CD4-positive, alpha-beta memory T cell (primary cell): Measurements from ENCODE around the gene DSG1. TPM values are rescaled to one million over a fixed set of nuclear protein-coding genes. Genes with fewer than 3 reads are reported as not detected.

Experiments used
- CTCF ChIA-PET: fragments of 350-600 bp; sonication (Branson Sonifier 250); formaldehyde crosslinking; loops from one replicate; lab custom pipeline; 2021; ENCODE audit warnings: inconsistent platforms; ENCODE audit not compliant: partially characterized antibody; lab: Charles Lee
- POLR2A ChIA-PET: fragments of 350-600 bp; sonication (Branson Sonifier 250); formaldehyde crosslinking; loops from one replicate; lab custom pipeline; 2021; ENCODE audit not compliant: partially characterized antibody; lab: Charles Lee
- DNase-seq, 5 donors: peaks; one replicate each; pipeline versions ENCODE4 v3.0.0 to v3.0.0-alpha.2; 2020 to 2022; ENCODE audit warnings: mixed read lengths in 1 of 5
- H3K27ac ChIP-seq: one replicate; pipeline ENCODE4 v1.7.0; 2013; ENCODE audit warnings: low read depth, low read length
- H3K27me3 ChIP-seq: 2 replicates; pipeline ENCODE4 v1.7.0; 2013; ENCODE audit warnings: mild to moderate bottlenecking, low read length, moderate library complexity; ENCODE audit not compliant: insufficient read depth
- H3K36me3 ChIP-seq: 2 replicates; pipeline ENCODE4 v1.7.0; 2013; ENCODE audit warnings: mild to moderate bottlenecking, low read length, moderate library complexity; ENCODE audit not compliant: insufficient read depth
- H3K4me1 ChIP-seq: 2 replicates; pipeline ENCODE4 v1.7.0; 2013; ENCODE audit warnings: mild to moderate bottlenecking, low read length, moderate library complexity; ENCODE audit not compliant: insufficient read depth
- H3K4me3 ChIP-seq, 2 donors: one replicate each; pipeline ENCODE4 v1.7.0; 2013; ENCODE audit warnings: low read length in 2 of 2, mild to moderate bottlenecking in 1 of 2
- H3K9me3 ChIP-seq, 2 donors: one replicate each; pipeline ENCODE4 v1.7.0; 2013; ENCODE audit warnings: low read length in 2 of 2, control low read depth in 1 of 2; ENCODE audit not compliant: control insufficient read depth in 1 of 2
- H3K27ac Mint-ChIP-seq, 7 donors: one replicate each; pipeline ENCODE4 v1.8.0; 2020 to 2021; ENCODE audit warnings: mixed read lengths in 7 of 7, mild to moderate bottlenecking in 6 of 7, inconsistent platforms in 3 of 7, moderate library complexity in 3 of 7
- H3K27me3 Mint-ChIP-seq, 2 donors: one replicate each; pipeline ENCODE4 v1.8.0; 2020 to 2021; ENCODE audit warnings: mixed read lengths in 2 of 2
- H3K36me3 Mint-ChIP-seq, 2 donors: one replicate each; pipeline ENCODE4 v1.8.0; 2020 to 2021; ENCODE audit warnings: mixed read lengths in 2 of 2, inconsistent platforms in 1 of 2, mild to moderate bottlenecking in 1 of 2
- H3K4me1 Mint-ChIP-seq, 4 donors: one replicate each; pipeline ENCODE4 v1.8.0; 2020 to 2021; ENCODE audit warnings: mixed read lengths in 4 of 4, mild to moderate bottlenecking in 1 of 4
- H3K4me3 Mint-ChIP-seq, 8 donors: one replicate each; pipeline ENCODE4 v1.8.0; 2020 to 2021; ENCODE audit warnings: mixed read lengths in 8 of 8, mild to moderate bottlenecking in 7 of 8, moderate library complexity in 6 of 8, inconsistent platforms in 3 of 8
- H3K9me3 Mint-ChIP-seq, 8 donors: one replicate each; pipeline ENCODE4 v1.8.0; 2020 to 2021; ENCODE audit warnings: mixed read lengths in 8 of 8, mild to moderate bottlenecking in 5 of 8, inconsistent platforms in 3 of 8, moderate library complexity in 1 of 8
- intact Hi-C: fragments of 100-400 bp; cut with micrococcal nuclease; formaldehyde crosslinking; loops from one replicate; pipeline ENCODE4 v1.15.1; 2023
- polyA plus RNA-seq, 2 donors: library from polyadenylated mRNA; unstranded; fragments of 300-500 nt; fragmentation: Illumina TruSeq; gene quantifications; one replicate each; pipeline ENCODE4 v1.2.3, GENCODE V29; 2021
- total RNA-seq, 2 experiments: library from RNA; stranded (reverse); gene quantifications; one replicate each; pipeline ENCODE4 v1.2.3, GENCODE V29; 2021

The DSG1 gene
- total and polyA plus RNA-seq, 4 experiments from 2014 or later, result not detected

DNA sequence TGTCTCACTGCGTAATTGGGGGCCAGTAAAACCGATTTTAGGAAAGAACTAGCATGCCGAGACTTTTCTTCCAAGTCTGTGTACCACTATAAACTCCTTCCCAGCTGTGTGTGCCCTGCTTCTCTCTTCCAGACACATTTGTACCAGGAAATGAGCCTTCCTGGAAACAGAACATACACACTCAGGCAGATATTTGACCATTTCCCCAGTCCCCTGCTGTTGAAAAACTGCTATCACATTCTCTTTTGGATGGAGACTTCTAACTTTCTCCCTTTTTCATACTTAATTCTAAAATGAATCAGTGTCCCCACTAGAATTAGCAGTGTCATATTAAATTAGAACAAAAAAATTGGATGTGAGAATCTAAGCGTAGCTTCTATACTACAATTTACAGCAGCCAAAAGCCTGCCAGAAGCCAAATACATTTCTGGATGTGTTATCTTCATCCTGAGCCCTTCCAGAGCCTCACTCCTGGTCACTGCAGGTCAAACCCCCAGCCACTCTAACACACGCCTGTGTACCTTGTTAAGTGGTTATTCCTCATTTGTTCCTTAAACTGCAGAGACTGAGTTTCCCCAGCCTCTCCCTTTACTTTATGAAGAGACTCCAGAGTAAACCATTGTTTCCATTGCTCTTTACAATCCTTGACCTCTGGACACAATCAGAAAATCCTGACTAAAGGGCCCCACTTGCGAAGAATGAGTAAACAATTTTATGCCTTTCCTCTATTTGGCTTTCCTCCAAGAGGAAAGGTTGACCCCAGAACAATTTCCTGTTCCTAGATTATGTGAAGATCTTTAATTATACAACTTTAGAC lies 79.0 kb downstream of the DSG1 start:
- H3K9me3 Mint-ChIP-seq, result peaks cover 0 to 4% (median 3%) of the 10 kb centered on the region in 8 donors
- no peak overlapping the region for H3K27ac ChIP-seq
- no peaks in the 10 kb centered on the region for H3K27me3 ChIP-seq
- ChIA-PET CTCF (no interaction called here), POLR2A (no interaction called here)
- H3K27ac Mint-ChIP-seq, result no peak overlapping the region
- H3K4me1 ChIP-seq, result no peaks in the 10 kb centered on the region
- no peaks in the 10 kb centered on the region for H3K9me3 ChIP-seq
- H3K36me3 ChIP-seq, result no peaks in the 10 kb centered on the region
- H3K4me3 Mint-ChIP-seq, result no peak overlapping the region
- no peaks in the 10 kb centered on the region for H3K27me3 Mint-ChIP-seq
- DNase-seq, result no peak
- H3K4me3 ChIP-seq, result no peak overlapping the region
- no peaks in the 10 kb centered on the region for H3K36me3 Mint-ChIP-seq
- intact Hi-C loops, result no loop called here
- no peaks in the 10 kb centered on the region for H3K4me1 Mint-ChIP-seq

- no peaks in the 10 kb centered on the region for H3K4me1 ChIP-seq
- H3K36me3 ChIP-seq, result no peaks in the 10 kb centered on the region
- H3K36me3 Mint-ChIP-seq, result no peaks in the 10 kb centered on the region
- intact Hi-C loops, result no loop called here
- no peak overlapping the region for H3K27ac Mint-ChIP-seq
- H3K27ac ChIP-seq, result no peak overlapping the region
- H3K27me3 ChIP-seq, result no peaks in the 10 kb centered on the region
- no peak for DNase-seq
- H3K4me3 ChIP-seq, result no peak overlapping the region
- H3K4me1 Mint-ChIP-seq, result no peaks in the 10 kb centered on the region
- H3K4me3 Mint-ChIP-seq, result no peak overlapping the region
- H3K9me3 ChIP-seq, result no peaks in the 10 kb centered on the region
- peaks cover 0 to 4% (median 2%) of the 10 kb centered on the region in 8 donors for H3K9me3 Mint-ChIP-seq
- ChIA-PET CTCF (no interaction called here), POLR2A (no interaction called here)
- no peaks in the 10 kb centered on the region for H3K27me3 Mint-ChIP-seq
Observed at GRCh38 chr18:31398191-31398590, 80.2 kb downstream of the DSG1 start.

DNA sequence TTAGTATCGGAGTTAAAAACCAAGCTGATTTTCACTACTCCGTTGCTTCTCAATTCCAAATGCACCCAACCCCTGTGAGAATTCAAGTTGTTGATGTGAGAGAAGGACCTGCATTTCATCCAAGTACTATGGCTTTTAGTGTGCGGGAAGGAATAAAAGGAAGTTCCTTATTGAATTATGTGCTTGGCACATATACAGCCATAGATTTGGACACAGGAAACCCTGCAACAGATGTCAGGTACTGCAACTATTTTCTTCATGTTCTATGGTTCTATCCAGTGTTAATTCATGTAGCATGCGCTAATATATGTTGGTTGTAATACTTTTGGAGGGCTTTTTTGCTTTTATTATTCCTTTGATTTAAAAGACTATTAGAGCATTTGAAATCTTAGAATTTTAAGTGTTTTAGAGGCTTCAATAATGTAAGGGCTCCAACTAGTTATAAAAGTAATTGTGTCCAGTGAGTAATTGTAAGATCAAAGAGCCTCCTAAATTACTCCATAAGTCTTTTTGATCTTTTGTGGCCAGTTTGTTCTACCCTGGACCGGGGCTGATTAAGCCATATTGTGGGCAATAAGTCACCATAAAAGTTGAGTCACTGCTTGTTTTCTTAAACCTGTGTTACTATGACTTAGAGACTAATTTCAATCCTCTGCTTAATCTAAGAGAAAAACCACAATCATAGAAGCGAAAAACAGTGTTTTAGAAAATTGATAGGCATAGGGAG lies 81.5 kb downstream of the DSG1 start:
- H3K27ac ChIP-seq, result no peak overlapping the region
- H3K27ac Mint-ChIP-seq, result no peak overlapping the region
- no peaks in the 10 kb centered on the region for H3K9me3 ChIP-seq
- no peaks in the 10 kb centered on the region for H3K36me3 ChIP-seq
- H3K36me3 Mint-ChIP-seq, result no peaks in the 10 kb centered on the region
- H3K4me1 Mint-ChIP-seq, result no peaks in the 10 kb centered on the region
- H3K27me3 ChIP-seq, result no peaks in the 10 kb centered on the region
- CTCF ChIA-PET, result no interaction called here
- no peaks in the 10 kb centered on the region for H3K27me3 Mint-ChIP-seq
- DNase-seq, result no peak
- no peak overlapping the region for H3K4me3 ChIP-seq
- no peaks in the 10 kb centered on the region for H3K4me1 ChIP-seq
- peaks cover 0 to 3% (median 0%) of the 10 kb centered on the region in 8 donors for H3K9me3 Mint-ChIP-seq
- intact Hi-C loops, result no loop called here
- no peak overlapping the region for H3K4me3 Mint-ChIP-seq
- POLR2A ChIA-PET, result no interaction called here

- intact Hi-C loops, result no loop called here
- Histone ChIP-seq H3K9me3 (no peaks in the 10 kb centered on the region), H3K27ac (no peak overlapping the region), H3K4me3 (no peak overlapping the region), H3K4me1 (no peaks in the 10 kb centered on the region), H3K27me3 (no peaks in the 10 kb centered on the region), H3K36me3 (no peaks in the 10 kb centered on the region)
- ChIA-PET CTCF (no interaction called here), POLR2A (no interaction called here)
- Mint-ChIP-seq H3K4me3 (no peak overlapping the region), H3K36me3 (no peaks in the 10 kb centered on the region), H3K4me1 (no peaks in the 10 kb centered on the region), H3K9me3 (peaks cover 0 to 3% (median 0%) of the 10 kb centered on the region in 8 donors), H3K27ac (no peak overlapping the region), H3K27me3 (no peaks in the 10 kb centered on the region)
- DNase-seq, result no peak
Observed at GRCh38 chr18:31401156-31402025, 83.4 kb downstream of the DSG1 start.

DNA sequence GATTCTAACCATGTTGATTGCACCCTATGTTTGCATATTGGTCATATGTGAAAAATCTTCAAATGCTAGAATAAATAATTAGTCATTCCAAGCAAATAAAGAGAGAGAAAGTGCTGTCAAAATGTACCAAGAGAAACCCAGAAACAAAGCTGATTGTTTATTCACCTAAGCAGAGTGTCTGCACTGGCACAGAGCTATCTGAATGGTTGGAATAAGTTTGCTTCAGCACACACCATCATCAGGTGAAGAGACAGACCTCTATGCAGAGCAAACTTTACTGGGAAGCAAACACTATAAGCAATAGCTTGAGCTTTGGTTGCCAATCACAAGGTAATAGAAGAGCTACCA lies 84.0 kb downstream of the DSG1 start:
- Histone ChIP-seq H3K36me3 (no peaks in the 10 kb centered on the region), H3K27me3 (no peaks in the 10 kb centered on the region), H3K4me1 (no peaks in the 10 kb centered on the region), H3K4me3 (no peak overlapping the region), H3K27ac (no peak overlapping the region), H3K9me3 (no peaks in the 10 kb centered on the region)
- no peaks in the 10 kb centered on the region for H3K36me3 Mint-ChIP-seq
- H3K4me1 Mint-ChIP-seq, result no peaks in the 10 kb centered on the region
- intact Hi-C loops, result no loop called here
- CTCF ChIA-PET, result no interaction called here
- no peaks in the 10 kb centered on the region for H3K27me3 Mint-ChIP-seq
- H3K27ac Mint-ChIP-seq, result no peak overlapping the region
- H3K4me3 Mint-ChIP-seq, result no peak overlapping the region
- peaks cover 0 to 5% (median 1%) of the 10 kb centered on the region in 8 donors for H3K9me3 Mint-ChIP-seq
- no peak for DNase-seq
- POLR2A ChIA-PET, result no interaction called here

GRCh38 chr18:31403409-31403808 lies 85.4 kb downstream of the DSG1 start:
- H3K27me3 ChIP-seq, result no peaks in the 10 kb centered on the region
- H3K27ac ChIP-seq, result no peak overlapping the region
- peaks cover 0 to 7% (median 0%) of the 10 kb centered on the region in 8 donors for H3K9me3 Mint-ChIP-seq
- no peaks in the 10 kb centered on the region for H3K27me3 Mint-ChIP-seq
- DNase-seq, result no peak
- H3K27ac Mint-ChIP-seq, result no peak overlapping the region
- H3K36me3 Mint-ChIP-seq, result no peaks in the 10 kb centered on the region
- no peaks in the 10 kb centered on the region for H3K9me3 ChIP-seq
- H3K36me3 ChIP-seq, result no peaks in the 10 kb centered on the region
- no peak overlapping the region for H3K4me3 ChIP-seq
- POLR2A ChIA-PET, result no interaction called here
- H3K4me1 Mint-ChIP-seq, result no peaks in the 10 kb centered on the region
- intact Hi-C loops, result no loop called here
- no peaks in the 10 kb centered on the region for H3K4me1 ChIP-seq
- H3K4me3 Mint-ChIP-seq, result no peak overlapping the region
- CTCF ChIA-PET, result no interaction called here
